ENCODE data around the gene CACNA2D3. TPM values are rescaled to one million over a fixed set of nuclear protein-coding genes. Genes with fewer than 3 reads are reported as not detected.
"Not testable (repeated sequence)": the region's sequence is repeated elsewhere in the genome, so short reads cannot be mapped to it uniquely, and the experiment has no call there.

CACNA2D3 gene
- total and polyA plus RNA-seq, 2 experiments from 2014 or later = 1.1 to 2.5 TPM

- Histone ChIP-seq H3K4me3 (no peak overlapping the region), H3K4me1 (ENCODE audit: insufficient read depth) (no peaks in the 10 kb centered on the region), H3K27me3 (peaks cover 15% of the 10 kb centered on the region), H3K36me3 (replicated peaks; ENCODE audit: insufficient read depth, low read depth) (no peaks in the 10 kb centered on the region), H3K9me3 (ENCODE audit: low read depth) (no peaks in the 10 kb centered on the region), H3K4me2 (no peak overlapping the region), H2AFZ (no peak overlapping the region), H3K9me2 (replicated peaks; ENCODE audit: insufficient read depth) (no peaks in the 10 kb centered on the region), H3K79me2 (no peaks in the 10 kb centered on the region), H4K20me1 (ENCODE audit: insufficient read depth, poor library complexity, severe bottlenecking) (no peaks in the 10 kb centered on the region), H3K27ac (no peak overlapping the region)
- 85% methylated on average over 11 of the region's 11 CpGs for WGBS (ENCODE audit: low lambda C conversion rate, missing lambda C conversion rate)
- no peak for DNase-seq (ENCODE audit: low spot score)
- TF ChIP-seq CTCF (IDR thresholded peaks at IDR 0.05; ENCODE audit: poor library complexity) (no peak), EZH2phosphoT487 (IDR thresholded peaks at IDR 0.05; ENCODE audit: low read depth, severe bottlenecking, unreplicated experiment) (no peak), EZH2 (IDR thresholded peaks at IDR 0.05; ENCODE audit: borderline replicate concordance) (no peak)
Measured at GRCh38 chr3:54104084-54104483, 18.3 kb upstream of the CACNA2D3 start.

DNA sequence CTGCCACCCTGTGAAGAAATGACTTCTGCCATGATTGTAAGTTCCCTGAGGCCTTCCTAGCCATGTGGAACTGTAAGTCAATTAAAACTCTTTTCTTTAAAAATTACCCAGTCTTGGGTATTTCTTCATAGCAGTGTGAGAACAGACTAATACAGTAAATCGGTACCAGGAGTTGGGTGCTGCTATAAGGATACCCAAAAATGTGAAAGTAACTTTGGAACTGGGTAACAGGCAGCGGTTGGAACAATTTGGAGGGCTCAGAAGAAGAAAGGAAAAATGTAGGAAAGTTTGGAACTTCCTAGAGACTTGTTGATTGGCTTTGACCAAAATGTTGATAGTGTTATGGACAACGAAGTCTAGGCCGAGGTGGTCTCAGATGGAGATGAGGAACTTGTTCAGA, 6.2 kb upstream of the CACNA2D3 start:
- not testable (repeated sequence) for H2AFZ ChIP-seq; H3K36me3 ChIP-seq (replicated peaks; ENCODE audit: insufficient read depth, low read depth); H4K20me1 ChIP-seq (ENCODE audit: insufficient read depth, poor library complexity, severe bottlenecking); H3K9me2 ChIP-seq (replicated peaks; ENCODE audit: insufficient read depth); H3K79me2 ChIP-seq; H3K27ac ChIP-seq; H3K4me2 ChIP-seq; H3K4me3 ChIP-seq; DNase-seq (ENCODE audit: low spot score); H3K4me1 ChIP-seq (ENCODE audit: insufficient read depth); H3K9me3 ChIP-seq (ENCODE audit: low read depth)
- WGBS (ENCODE audit: low lambda C conversion rate, missing lambda C conversion rate) = 92% methylated on average over 4 of the region's 4 CpGs
- peaks cover 50% of the 10 kb centered on the region for H3K27me3 ChIP-seq

GRCh38 chr3:54120657-54121413, 1.5 kb upstream of the CACNA2D3 start:
- DNase-seq (ENCODE audit: low spot score) = peak; percentile 30
- Histone ChIP-seq H3K4me3 (peak overlapping the region; percentile 67), H2AFZ (no peak overlapping the region), H3K36me3 (replicated peaks; ENCODE audit: insufficient read depth, low read depth) (no peaks in the 10 kb centered on the region), H3K4me2 (peak overlapping the region; percentile 98), H4K20me1 (ENCODE audit: insufficient read depth, poor library complexity, severe bottlenecking) (no peaks in the 10 kb centered on the region), H3K9me3 (ENCODE audit: low read depth) (no peaks in the 10 kb centered on the region), H3K27me3 (peaks cover 79% of the 10 kb centered on the region), H3K27ac (no peak overlapping the region), H3K9me2 (replicated peaks; ENCODE audit: insufficient read depth) (no peaks in the 10 kb centered on the region), H3K79me2 (no peaks in the 10 kb centered on the region), H3K4me1 (ENCODE audit: insufficient read depth) (peaks cover 3% of the 10 kb centered on the region)
- WGBS (ENCODE audit: low lambda C conversion rate, missing lambda C conversion rate) = 3% methylated on average over 45 of the region's 45 CpGs
- peak; percentile 53 for TF ChIP-seq EZH2phosphoT487 (IDR thresholded peaks at IDR 0.05; ENCODE audit: low read depth, severe bottlenecking, unreplicated experiment)
- no peak for TF ChIP-seq CTCF (IDR thresholded peaks at IDR 0.05; ENCODE audit: poor library complexity)
- TF ChIP-seq EZH2 (IDR thresholded peaks at IDR 0.05; ENCODE audit: borderline replicate concordance) = no peak

- peak overlapping the region; percentile 67 for H3K4me3 ChIP-seq
- H3K27ac ChIP-seq = no peak overlapping the region
- no peaks in the 10 kb centered on the region for H3K79me2 ChIP-seq
- under 1% methylated on average over 45 of the region's 107 CpGs for WGBS (ENCODE audit: low lambda C conversion rate, missing lambda C conversion rate)
- peak; percentile 19 for DNase-seq (ENCODE audit: low spot score)
- peak overlapping the region; percentile 98 for H3K4me2 ChIP-seq
- H3K4me1 ChIP-seq (ENCODE audit: insufficient read depth) = peaks cover 3% of the 10 kb centered on the region
- H2AFZ ChIP-seq = peak overlapping the region; percentile 60
- no peak for TF ChIP-seq CTCF (IDR thresholded peaks at IDR 0.05; ENCODE audit: poor library complexity)
- no peak for TF ChIP-seq EZH2phosphoT487 (IDR thresholded peaks at IDR 0.05; ENCODE audit: low read depth, severe bottlenecking, unreplicated experiment)
- TF ChIP-seq EZH2 (IDR thresholded peaks at IDR 0.05; ENCODE audit: borderline replicate concordance) = no peak
- no peaks in the 10 kb centered on the region for H4K20me1 ChIP-seq (ENCODE audit: insufficient read depth, poor library complexity, severe bottlenecking)
- H3K36me3 ChIP-seq (replicated peaks; ENCODE audit: insufficient read depth, low read depth) = no peaks in the 10 kb centered on the region
- H3K27me3 ChIP-seq = peaks cover 87% of the 10 kb centered on the region
- no peaks in the 10 kb centered on the region for H3K9me2 ChIP-seq (replicated peaks; ENCODE audit: insufficient read depth)
- H3K9me3 ChIP-seq (ENCODE audit: low read depth) = no peaks in the 10 kb centered on the region
Measured at GRCh38 chr3:54121414-54122323, 683 bp upstream of the CACNA2D3 start.

All from hepatocyte (in vitro differentiated cells).